Adrenal gland (tissue), 5 donors: ENCODE data around the gene LYRM2.

Experiments
- CTCF ChIP-seq, 6 experiments: fragments of 450-650 bp in 4 of 6; fragments of 200-600 bp in 2 of 6; sonication (generic) in 1 of 6; IDR thresholded peaks; 1 replicate in 5 of 6; 2 replicates in 1 of 6; pipeline versions ENCODE4 v1.5.1 to v1.8.0; 2016 to 2021; ENCODE audit warnings: antibody characterized with exemption in 6 of 6, mild to moderate bottlenecking in 2 of 6, moderate library complexity in 1 of 6
- POLR2A ChIP-seq, 2 donors: fragments of 450-650 bp; IDR thresholded peaks; one replicate each; pipeline ENCODE4 v1.6.1; 2017; ENCODE audit warnings: antibody characterized with exemption in 2 of 2, mild to moderate bottlenecking in 2 of 2, moderate library complexity in 1 of 2
- donor health status: DM: no; HTN: no; CAD: no.

- TF ChIP-seq POLR2A (IDR thresholded peaks at IDR 0.05) = no peak
- no peak for TF ChIP-seq CTCF (IDR thresholded peaks at IDR 0.05)
Measured at GRCh38 chr6:89667872-89668556, 29.5 kb upstream of the LYRM2 start.
